GM19438 (cell line): ENCODE measurements around the gene GNPAT.

Source experiments
- ATAC-seq: cut with Tn5 transposase; IDR thresholded peaks from one replicate; pipeline ENCODE4 v1.9.1; 2021; ENCODE audit warnings: low read depth; ENCODE audit not compliant: unreplicated experiment

GNPAT gene

DNA sequence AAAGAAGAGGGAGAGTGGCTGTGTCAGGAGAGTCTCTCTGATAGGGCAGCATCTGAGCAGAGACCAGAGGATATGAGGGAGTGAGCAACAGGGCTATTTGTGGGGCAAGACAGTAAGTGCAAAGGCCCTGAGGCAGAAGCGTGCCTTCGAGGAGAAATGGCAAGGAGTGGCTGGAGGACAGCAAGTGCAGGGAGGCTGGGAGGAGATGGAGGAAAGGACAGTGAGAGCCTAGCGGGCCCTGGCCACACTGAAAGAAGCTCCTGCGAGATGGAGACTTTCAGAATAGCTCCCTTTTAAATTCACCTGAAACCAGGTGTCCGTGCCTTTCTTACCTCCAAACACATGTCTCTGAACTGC lies 71.4 kb downstream of the GNPAT start:
- no peak for ATAC-seq

DNA sequence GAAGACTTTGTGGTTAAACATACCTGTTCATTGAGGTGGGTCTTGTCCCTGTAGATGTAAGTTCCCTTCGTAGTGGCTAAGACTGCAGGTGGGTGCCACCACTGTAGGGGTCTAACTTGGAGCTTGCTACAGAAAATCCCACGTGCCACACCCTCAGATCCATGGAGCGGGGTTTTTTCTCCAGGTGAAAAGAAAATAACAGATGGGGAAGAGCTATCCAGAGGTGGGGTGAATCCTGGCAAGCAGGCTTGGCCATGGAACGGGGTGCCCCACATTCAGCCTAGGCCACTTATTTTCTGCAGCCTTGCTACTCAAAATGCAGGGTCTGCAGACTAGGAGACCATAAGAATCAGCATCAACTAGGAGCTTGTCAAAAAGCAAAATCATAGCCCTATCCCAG lies 72.6 kb downstream of the GNPAT start:
- ATAC-seq: no peak

- no peak for ATAC-seq
Observed at GRCh38 chr1:231315887-231316286, 74.9 kb downstream of the GNPAT start.

DNA sequence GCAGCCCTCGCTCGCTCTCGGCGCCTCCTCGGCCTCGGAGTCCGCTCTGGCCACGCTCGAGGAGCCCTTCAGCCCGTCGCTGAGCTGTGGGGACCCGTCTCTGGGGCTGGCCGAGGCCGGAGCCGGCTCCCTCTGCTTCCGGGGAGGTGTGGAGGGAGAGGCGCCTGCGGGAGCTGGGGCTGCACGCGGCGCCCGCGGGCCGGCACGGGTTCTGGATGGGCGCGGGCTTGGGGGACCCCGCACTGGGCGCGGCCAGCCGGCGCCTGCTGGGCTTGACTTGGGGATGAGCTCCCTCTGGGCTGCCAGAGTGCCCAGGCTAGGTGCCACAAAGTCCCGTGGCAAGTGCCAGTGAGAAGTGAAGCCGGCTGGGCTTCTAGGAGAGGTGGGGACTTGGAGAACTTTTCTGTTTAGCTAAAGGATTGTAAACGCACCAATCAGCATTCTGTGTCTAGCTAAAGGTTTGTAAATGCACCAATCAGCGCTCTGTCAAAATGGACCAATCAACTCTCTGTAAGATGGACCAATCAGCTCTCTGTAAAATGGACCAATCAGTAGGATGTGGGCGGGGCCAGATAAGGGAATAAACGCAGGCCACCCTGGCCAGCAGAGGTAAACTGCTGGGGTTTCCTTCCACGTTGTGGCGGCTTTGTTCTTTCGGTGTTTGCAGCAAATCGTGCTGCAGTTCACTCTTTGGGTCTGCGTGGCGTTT lies 76.4 kb downstream of the GNPAT start:
- no peak for ATAC-seq

- no peak for ATAC-seq
Observed at GRCh38 chr1:231318015-231318355, 77.0 kb downstream of the GNPAT start.

- ATAC-seq: no peak
Observed at GRCh38 chr1:231318568-231318967, 77.6 kb downstream of the GNPAT start.

DNA sequence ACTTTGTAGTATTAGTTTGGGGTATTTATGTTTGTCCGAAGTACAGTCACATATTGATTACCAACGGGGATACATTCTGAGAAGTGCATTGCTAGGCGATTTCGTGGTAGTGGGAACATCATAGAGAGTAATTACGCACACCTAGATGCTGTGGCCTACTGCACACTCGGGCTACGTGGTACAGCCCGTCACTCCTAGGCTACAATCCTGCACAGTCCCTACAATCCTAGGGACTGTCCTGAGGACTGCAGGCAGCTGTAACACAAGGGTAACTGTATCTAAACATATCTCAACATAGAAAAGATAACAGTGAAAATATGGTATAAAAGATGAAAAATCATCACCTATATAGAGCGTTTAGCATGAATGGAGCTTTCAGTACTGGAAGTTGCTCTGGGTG lies 78.1 kb downstream of the GNPAT start:
- no peak for ATAC-seq

- ATAC-seq: no peak
Observed at GRCh38 chr1:231322880-231323530, 82.0 kb downstream of the GNPAT start.

DNA sequence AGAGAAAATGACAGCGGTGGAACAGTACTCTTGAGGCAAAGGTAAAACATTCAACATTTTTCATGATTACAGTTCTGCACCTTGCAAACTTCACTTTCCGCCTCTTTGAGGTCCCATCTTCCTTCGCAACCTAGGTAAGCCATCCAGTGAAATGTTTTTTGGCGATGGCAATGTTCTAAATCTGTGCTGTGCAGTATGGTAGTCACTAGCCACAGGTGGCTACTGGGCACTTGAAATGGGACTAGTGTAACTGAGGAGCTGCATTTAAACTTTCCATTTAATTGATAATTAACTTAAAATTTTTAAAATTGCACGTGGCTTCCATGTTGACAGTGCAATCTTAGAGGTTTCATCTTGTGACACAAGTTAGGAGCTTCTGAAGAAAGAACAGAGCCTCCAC lies 83.6 kb downstream of the GNPAT start:
- ATAC-seq: no peak

GRCh38 chr1:231326248-231326647 lies 85.2 kb downstream of the GNPAT start:
- ATAC-seq: no peak
